ENCODE measurements around the gene TSEN2.

TSEN2 gene

GRCh38 chr3:12495749-12496452 lies 11.6 kb downstream of the TSEN2 start:
- Mint-ChIP-seq H3K27ac (no peak overlapping the region), H3K4me1 (ENCODE audit: low read depth) (no peaks in the 10 kb centered on the region), H3K36me3 (ENCODE audit: low read depth) (peaks cover 91% of the 10 kb centered on the region), H3K9me3 (no peaks in the 10 kb centered on the region), H3K4me3 (no peak overlapping the region), H3K27me3 (no peaks in the 10 kb centered on the region)
- DNase-seq = no peak

- Mint-ChIP-seq H3K9me3 (no peaks in the 10 kb centered on the region), H3K4me3 (no peak overlapping the region), H3K27me3 (no peaks in the 10 kb centered on the region), H3K4me1 (ENCODE audit: low read depth) (no peaks in the 10 kb centered on the region), H3K27ac (no peak overlapping the region), H3K36me3 (ENCODE audit: low read depth) (peaks cover 91% of the 10 kb centered on the region)
- DNase-seq = no peak
Measured at GRCh38 chr3:12496453-12496761, 12.1 kb downstream of the TSEN2 start.

GRCh38 chr3:12499474-12499873 lies 15.2 kb downstream of the TSEN2 start:
- H3K36me3 Mint-ChIP-seq (ENCODE audit: low read depth) = peaks cover 92% of the 10 kb centered on the region

DNA sequence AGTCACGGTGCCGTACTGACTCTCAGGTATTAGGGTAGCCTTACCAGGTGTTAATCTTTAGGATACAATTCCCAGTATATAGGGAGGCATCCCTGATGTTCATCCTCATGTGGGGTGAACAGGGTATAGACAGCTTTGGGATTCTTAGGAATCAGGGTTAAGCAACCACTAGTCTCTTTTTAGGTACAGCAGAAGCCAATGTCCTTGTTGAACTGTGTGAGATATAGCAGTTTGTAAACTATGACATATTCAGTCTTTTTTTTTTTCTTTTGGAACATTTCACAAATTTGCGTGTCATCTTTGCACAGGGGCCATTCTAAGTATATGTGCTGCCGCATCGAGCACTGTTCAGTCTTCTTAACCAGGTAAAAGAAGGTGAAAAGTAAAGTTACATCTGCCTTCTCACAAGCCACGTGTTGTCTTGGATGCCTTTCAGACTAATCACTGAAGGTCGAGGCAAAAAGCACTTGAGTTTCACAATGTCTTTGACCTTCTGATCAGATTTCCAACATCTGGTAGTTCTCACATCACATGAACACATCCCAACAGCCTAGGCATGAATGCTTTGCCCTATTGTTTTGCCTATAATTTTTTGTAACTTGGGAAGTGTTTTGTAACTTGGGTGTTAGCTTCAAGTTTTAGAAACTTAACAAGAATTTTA lies 17.2 kb downstream of the TSEN2 start:
- Mint-ChIP-seq H3K4me3 (no peak overlapping the region), H3K9me3 (no peaks in the 10 kb centered on the region), H3K27me3 (no peaks in the 10 kb centered on the region), H3K36me3 (ENCODE audit: low read depth) (peaks cover 97% of the 10 kb centered on the region), H3K4me1 (ENCODE audit: low read depth) (no peaks in the 10 kb centered on the region), H3K27ac (no peak overlapping the region)
- no peak for DNase-seq

More at GRCh38 chr3:12499474-12499873, 15.2 kb downstream of the TSEN2 start:
- DNase-seq = no peak
- Mint-ChIP-seq H3K4me1 (ENCODE audit: low read depth) (no peaks in the 10 kb centered on the region), H3K27me3 (no peaks in the 10 kb centered on the region), H3K4me3 (no peak overlapping the region), H3K9me3 (no peaks in the 10 kb centered on the region), H3K27ac (no peak overlapping the region)

DNA sequence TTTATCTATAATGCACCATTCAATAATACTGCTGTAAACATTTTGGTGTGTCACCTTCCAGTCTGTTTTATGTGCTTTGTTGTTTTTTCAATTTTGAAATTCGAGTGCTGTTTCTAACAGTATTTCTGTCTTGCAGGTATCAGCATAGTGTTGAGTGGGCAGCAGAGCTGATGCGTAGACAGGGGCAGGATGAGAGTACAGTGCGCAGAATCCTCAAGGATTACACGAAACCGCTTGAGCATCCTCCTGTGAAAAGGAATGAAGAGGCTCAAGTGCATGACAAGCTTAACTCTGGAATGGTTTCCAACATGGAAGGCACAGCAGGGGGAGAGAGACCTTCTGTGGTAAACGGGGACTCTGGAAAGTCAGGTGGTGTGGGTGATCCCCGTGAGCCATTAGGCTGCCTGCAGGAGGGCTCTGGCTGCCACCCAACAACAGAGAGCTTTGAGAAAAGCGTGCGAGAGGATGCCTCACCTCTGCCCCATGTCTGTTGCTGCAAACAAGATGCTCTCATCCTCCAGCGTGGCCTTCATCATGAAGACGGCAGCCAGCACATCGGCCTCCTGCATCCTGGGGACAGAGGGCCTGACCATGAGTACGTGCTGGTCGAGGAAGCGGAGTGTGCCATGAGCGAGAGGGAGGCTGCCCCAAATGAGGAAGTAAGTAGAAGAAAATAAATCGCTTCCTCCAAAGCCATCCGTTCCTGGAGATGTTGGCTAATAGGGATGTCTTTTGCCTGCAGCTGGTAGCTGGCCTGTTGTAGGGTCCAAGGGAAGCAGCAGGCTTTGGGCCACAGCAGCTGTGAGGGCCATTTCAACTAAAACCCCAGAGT lies 19.1 kb downstream of the TSEN2 start:
- DNase-seq = no peak
- Mint-ChIP-seq H3K4me3 (no peak overlapping the region), H3K27me3 (no peaks in the 10 kb centered on the region), H3K9me3 (no peaks in the 10 kb centered on the region), H3K36me3 (ENCODE audit: low read depth) (peaks cover 96% of the 10 kb centered on the region), H3K4me1 (ENCODE audit: low read depth) (no peaks in the 10 kb centered on the region), H3K27ac (peak overlapping the region; percentile 38)

DNA sequence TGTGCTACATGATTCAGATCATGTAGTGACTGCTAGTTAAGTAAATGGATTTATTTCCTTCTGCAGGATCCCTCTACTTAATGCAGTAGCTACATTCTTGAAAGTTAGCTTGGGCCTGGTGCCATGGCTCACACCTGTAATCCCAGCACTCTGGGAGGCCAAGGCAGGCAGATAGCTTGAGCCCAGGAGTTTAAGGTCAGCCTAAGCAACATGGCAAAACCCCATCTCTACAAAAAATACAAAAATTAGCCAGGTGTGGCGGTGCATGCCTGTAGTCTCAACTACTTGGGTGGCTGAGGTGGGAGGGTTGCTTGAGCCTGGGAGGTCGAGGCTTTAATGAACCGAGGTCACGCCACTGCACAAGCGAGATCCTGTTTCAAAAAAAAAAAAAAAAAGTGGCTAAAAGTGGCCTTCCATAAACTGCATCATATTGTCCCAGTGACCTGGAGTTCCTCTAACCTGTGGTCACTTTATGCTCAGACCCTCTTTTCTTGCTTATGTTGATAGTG lies 22.0 kb downstream of the TSEN2 start:
- Mint-ChIP-seq H3K27ac (no peak overlapping the region), H3K9me3 (no peaks in the 10 kb centered on the region), H3K36me3 (ENCODE audit: low read depth) (peaks cover 93% of the 10 kb centered on the region), H3K4me1 (ENCODE audit: low read depth) (no peaks in the 10 kb centered on the region), H3K4me3 (no peak overlapping the region), H3K27me3 (no peaks in the 10 kb centered on the region)
- DNase-seq = no peak

GRCh38 chr3:12507591-12508281 lies 23.5 kb downstream of the TSEN2 start:
- H3K4me1 Mint-ChIP-seq (ENCODE audit: low read depth) = no peaks in the 10 kb centered on the region

DNA sequence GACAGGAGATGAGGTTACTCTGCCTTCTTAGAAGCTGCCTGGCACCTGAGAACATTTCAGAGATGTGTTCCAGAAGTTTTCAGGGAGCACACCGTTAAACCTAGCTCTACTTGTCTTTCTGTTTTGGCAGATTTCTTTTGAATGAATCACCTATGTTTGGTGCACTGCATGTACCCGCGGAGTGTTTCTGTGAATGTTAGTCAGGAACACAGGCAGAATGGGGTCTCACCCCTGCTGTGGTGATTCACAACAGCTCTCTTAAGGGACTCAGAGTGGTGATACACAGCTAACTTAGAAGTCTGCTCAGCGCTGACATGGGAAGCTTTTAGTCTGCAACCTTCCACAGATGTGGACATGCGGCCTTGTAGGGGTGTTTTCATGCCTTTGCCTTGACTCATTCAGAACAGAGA lies 24.0 kb downstream of the TSEN2 start:
- Mint-ChIP-seq H3K36me3 (ENCODE audit: low read depth) (peaks cover 95% of the 10 kb centered on the region), H3K27ac (no peak overlapping the region), H3K4me1 (ENCODE audit: low read depth) (no peaks in the 10 kb centered on the region), H3K4me3 (no peak overlapping the region), H3K27me3 (no peaks in the 10 kb centered on the region), H3K9me3 (no peaks in the 10 kb centered on the region)
- DNase-seq = no peak

More at GRCh38 chr3:12507591-12508281, 23.5 kb downstream of the TSEN2 start:
- DNase-seq = no peak
- no peaks in the 10 kb centered on the region for H3K9me3 Mint-ChIP-seq
- peaks cover 96% of the 10 kb centered on the region for H3K36me3 Mint-ChIP-seq (ENCODE audit: low read depth)
- no peak overlapping the region for H3K27ac Mint-ChIP-seq
- H3K4me3 Mint-ChIP-seq = no peak overlapping the region
- H3K27me3 Mint-ChIP-seq = no peaks in the 10 kb centered on the region

GRCh38 chr3:12509466-12509865 lies 25.2 kb downstream of the TSEN2 start:
- DNase-seq = no peak
- Mint-ChIP-seq H3K27me3 (no peaks in the 10 kb centered on the region), H3K36me3 (ENCODE audit: low read depth) (peaks cover 94% of the 10 kb centered on the region), H3K4me3 (no peak overlapping the region), H3K9me3 (no peaks in the 10 kb centered on the region), H3K4me1 (ENCODE audit: low read depth) (no peaks in the 10 kb centered on the region), H3K27ac (no peak overlapping the region)

DNA sequence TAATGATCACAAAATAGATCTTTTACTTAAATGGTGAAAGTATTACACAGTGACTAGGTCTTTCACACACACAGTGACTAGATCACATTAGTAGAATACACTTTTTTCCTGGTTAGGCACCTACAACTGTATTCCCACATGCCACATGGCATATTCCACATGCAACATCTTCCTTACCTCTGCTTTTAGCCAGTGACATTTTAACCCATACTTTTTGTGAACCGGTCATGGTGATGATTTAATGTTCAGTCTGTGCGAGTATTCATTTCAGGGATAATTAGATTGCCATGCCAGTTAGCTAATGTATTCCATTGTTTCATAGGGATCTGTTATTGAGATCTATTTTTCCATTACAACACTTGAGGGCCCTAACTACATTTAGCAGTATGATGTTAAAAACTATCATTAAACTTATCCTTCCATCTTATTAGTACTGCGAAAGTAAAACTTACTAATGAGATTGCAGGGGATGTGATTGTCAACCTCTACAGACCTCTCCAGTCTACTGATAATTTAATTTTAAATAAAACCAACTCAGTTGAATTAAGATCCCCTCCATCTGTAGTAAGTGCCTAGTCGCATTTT lies 28.3 kb downstream of the TSEN2 start:
- Mint-ChIP-seq H3K27ac (no peak overlapping the region), H3K4me3 (no peak overlapping the region), H3K4me1 (ENCODE audit: low read depth) (no peaks in the 10 kb centered on the region), H3K27me3 (no peaks in the 10 kb centered on the region), H3K36me3 (ENCODE audit: low read depth) (peaks cover 84% of the 10 kb centered on the region), H3K9me3 (no peaks in the 10 kb centered on the region)
- DNase-seq = no peak

GRCh38 chr3:12513694-12514446 lies 29.6 kb downstream of the TSEN2 start:
- no peak overlapping the region for H3K4me3 Mint-ChIP-seq
- H3K4me1 Mint-ChIP-seq (ENCODE audit: low read depth) = no peaks in the 10 kb centered on the region
- no peaks in the 10 kb centered on the region for H3K27me3 Mint-ChIP-seq
- peaks cover 84% of the 10 kb centered on the region for H3K36me3 Mint-ChIP-seq (ENCODE audit: low read depth)
- DNase-seq = no peak
- H3K9me3 Mint-ChIP-seq = no peaks in the 10 kb centered on the region
- H3K27ac Mint-ChIP-seq = no peak overlapping the region

DNA sequence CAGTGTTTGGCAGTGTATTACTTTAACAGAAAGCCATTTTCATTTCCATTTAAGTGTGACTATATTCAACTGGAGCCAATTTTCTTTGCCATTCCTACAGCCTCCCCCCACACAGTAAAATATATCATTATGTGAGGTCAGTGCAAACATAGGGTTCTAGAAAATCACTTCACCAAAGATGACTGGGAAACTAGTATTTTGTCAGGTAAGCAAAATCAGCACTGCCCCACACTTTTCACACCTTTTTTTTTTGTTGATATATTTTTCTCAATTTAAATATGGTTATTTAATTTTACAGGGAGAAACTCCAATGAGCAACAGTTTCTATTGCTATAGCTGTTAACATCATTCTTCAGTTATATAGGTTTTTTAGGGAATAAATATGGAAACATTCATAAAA lies 31.4 kb downstream of the TSEN2 start:
- Mint-ChIP-seq H3K27ac (no peak overlapping the region), H3K4me3 (no peak overlapping the region), H3K9me3 (no peaks in the 10 kb centered on the region), H3K27me3 (no peaks in the 10 kb centered on the region), H3K4me1 (ENCODE audit: low read depth) (no peaks in the 10 kb centered on the region), H3K36me3 (ENCODE audit: low read depth) (peaks cover 81% of the 10 kb centered on the region)
- no peak for DNase-seq

DNA sequence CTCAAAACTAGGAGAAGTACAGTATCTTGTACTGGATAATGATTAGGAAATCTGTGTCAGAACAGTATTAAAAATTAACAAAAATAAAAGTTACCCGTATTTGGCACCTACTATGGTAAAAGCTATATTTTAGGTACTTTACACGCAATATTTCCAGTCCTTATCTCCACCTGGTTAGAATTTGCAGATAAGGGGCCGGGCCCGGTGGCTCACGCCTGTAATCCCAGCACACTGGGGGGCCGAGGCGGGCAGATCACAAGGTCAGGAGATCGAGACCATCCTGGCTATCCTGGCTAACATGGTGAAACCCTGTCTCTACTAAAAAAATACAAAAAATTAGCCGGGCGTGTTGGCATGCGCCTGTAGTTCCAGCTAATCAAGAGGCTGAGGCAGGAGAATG lies 32.6 kb downstream of the TSEN2 start:
- Mint-ChIP-seq H3K27ac (no peak overlapping the region), H3K9me3 (no peaks in the 10 kb centered on the region), H3K4me1 (ENCODE audit: low read depth) (no peaks in the 10 kb centered on the region), H3K27me3 (no peaks in the 10 kb centered on the region), H3K4me3 (no peak overlapping the region), H3K36me3 (ENCODE audit: low read depth) (peaks cover 78% of the 10 kb centered on the region)
- no peak for DNase-seq

Data from activated T-cell treated with anti-CD3 and anti-CD28 coated beads, Interleukin-2, amount 50 U/mL, for 24 hours (primary cell).